Endodermal cell (in vitro differentiated cells): ENCODE results near the gene LILRB3. TPM values are rescaled to one million over a fixed set of nuclear protein-coding genes. Genes with fewer than 3 reads are reported as not detected.
"Not testable (repeated sequence)": the region's sequence is repeated elsewhere in the genome, so short reads cannot be mapped to it uniquely, and the experiment has no call there.

Experiments used
- DNase-seq: peaks from one replicate; pipeline ENCODE4 v3.0.0-alpha.2; 2017
- H3K27ac ChIP-seq: 2 replicates; pipeline ENCODE4 v1.5.1; 2013; ENCODE audit warnings: mild to moderate bottlenecking, low read depth, low read length, moderate library complexity
- H3K27me3 ChIP-seq: 2 replicates; pipeline ENCODE4 v1.6.1; 2013; ENCODE audit warnings: mild to moderate bottlenecking, low read length, moderate library complexity; ENCODE audit not compliant: insufficient read depth, control insufficient read depth, poor library complexity, severe bottlenecking
- H3K36me3 ChIP-seq: 2 replicates; pipeline ENCODE4 v1.7.0; 2013; ENCODE audit warnings: mild to moderate bottlenecking, low read length, moderate library complexity; ENCODE audit not compliant: control insufficient read depth, insufficient read depth
- H3K4me1 ChIP-seq: one replicate; pipeline ENCODE4 v1.7.0; 2013; ENCODE audit warnings: low read length; ENCODE audit not compliant: control insufficient read depth, insufficient read depth
- H3K4me3 ChIP-seq: 2 replicates; pipeline ENCODE4 v1.5.1; 2013; ENCODE audit warnings: mild to moderate bottlenecking, low read length, moderate library complexity
- H3K9ac ChIP-seq: 2 replicates; pipeline ENCODE4 v1.6.1; 2013; ENCODE audit warnings: mild to moderate bottlenecking, low read length, moderate library complexity; ENCODE audit not compliant: poor library complexity, severe bottlenecking; ENCODE audit errors: extremely low read depth
- H3K9me3 ChIP-seq: 2 replicates; pipeline ENCODE4 v1.6.1; 2013; ENCODE audit warnings: mild to moderate bottlenecking, low read length, moderate library complexity; ENCODE audit not compliant: control insufficient read depth
- H3K27ac Mint-ChIP-seq: 2 replicates; pipeline ENCODE4 v1.8.0; 2020; ENCODE audit warnings: mixed read lengths
- H3K27me3 Mint-ChIP-seq: 2 replicates; pipeline ENCODE4 v1.8.0; 2021; ENCODE audit warnings: mild to moderate bottlenecking, mixed read lengths; ENCODE audit not compliant: insufficient read depth
- H3K36me3 Mint-ChIP-seq: 2 replicates; pipeline ENCODE4 v1.8.0; 2020; ENCODE audit warnings: low read depth, mixed read lengths
- H3K4me1 Mint-ChIP-seq: 2 replicates; pipeline ENCODE4 v1.8.0; 2020; ENCODE audit warnings: mixed read lengths
- H3K4me3 Mint-ChIP-seq: 2 replicates; pipeline ENCODE4 v1.8.0; 2020; ENCODE audit warnings: mild to moderate bottlenecking, moderate library complexity, mixed read lengths
- H3K9me3 Mint-ChIP-seq: 2 replicates; pipeline ENCODE4 v1.8.0; 2020; ENCODE audit warnings: mild to moderate bottlenecking, mixed read lengths
- WGBS, 2 experiments: methylation state at CpG; one replicate each; pipeline versions ENCODE4 v1.1.5 to v1.1.7; 2013; ENCODE audit warnings: missing lambda C conversion rate in 2 of 2, mixed read lengths in 1 of 2; ENCODE audit not compliant: insufficient coverage in 1 of 2, insufficient read length in 1 of 2; 5-methylcytosine and 5-hydroxymethylcytosine counted together
- total RNA-seq, 2 donors: library from RNA; stranded (reverse); fragmentation: NEBNext Ultra II Directional in 1 of 2; extraction: Animal tissue kit (Norgen Biotek cat#: 25700) in 1 of 2; gene quantifications; 2 replicates in 1 of 2; 3 replicates in 1 of 2; pipeline ENCODE4 v1.2.1, GENCODE V29; 2021
- TF ChIP-seq, protein P1 (sequence below): fragments of 200-600 bp; sonication (generic); conservative IDR thresholded peaks from 2 replicates; pipeline ENCODE4 v1.5.0; 2021; ENCODE audit warnings: antibody characterized with exemption, mild to moderate bottlenecking

Gene LILRB3
- total RNA-seq, 2 donors from 2014 or later: not detected

DNA sequence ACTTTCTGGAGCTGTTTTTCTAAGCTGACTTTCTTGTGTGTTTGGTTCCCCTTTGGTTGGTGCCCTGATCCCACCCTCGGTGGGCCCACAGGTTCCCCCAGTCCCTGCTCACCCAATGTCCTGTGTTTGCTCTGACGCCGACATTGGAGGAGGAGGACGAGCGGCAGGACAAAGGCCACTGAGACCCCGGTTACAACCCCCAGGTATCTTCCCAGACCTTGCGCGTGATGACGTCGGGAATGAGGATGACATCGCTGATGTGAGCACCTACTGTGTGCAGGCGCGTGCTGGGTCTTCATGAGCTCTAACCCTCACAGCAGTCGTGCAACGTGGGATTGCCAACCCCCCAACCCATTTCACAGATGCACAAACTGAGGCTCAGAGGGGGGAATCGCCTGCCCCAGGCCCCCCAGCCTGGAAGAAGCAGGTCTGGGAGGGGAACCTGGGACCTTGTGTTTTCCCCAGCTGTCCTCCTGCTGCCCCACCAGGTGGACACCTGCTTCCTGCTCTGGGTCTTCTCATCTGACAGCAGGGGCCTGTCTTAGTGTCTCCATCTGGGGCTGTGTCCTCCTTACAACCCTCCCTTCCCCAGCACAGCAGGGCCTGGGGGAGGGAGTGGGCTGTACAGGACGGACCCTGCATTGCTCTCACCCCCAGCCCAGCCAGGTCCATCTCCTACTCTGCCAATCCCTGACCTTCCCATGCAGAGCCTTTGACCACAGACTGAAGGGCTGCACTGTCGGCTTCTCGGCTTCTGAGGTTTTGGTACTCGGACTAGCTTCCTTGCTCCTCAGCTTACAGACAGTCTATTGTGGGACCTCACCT, 24.5 kb upstream of the LILRB3 start:
- Mint-ChIP-seq H3K27me3 (peaks cover 14% of the 10 kb centered on the region), H3K4me3 (no peak overlapping the region), H3K36me3 (no peaks in the 10 kb centered on the region), H3K27ac (no peak overlapping the region), H3K9me3 (no peaks in the 10 kb centered on the region), H3K4me1 (no peaks in the 10 kb centered on the region)
- Histone ChIP-seq H3K27me3 (no peaks in the 10 kb centered on the region), H3K4me1 (no peaks in the 10 kb centered on the region), H3K4me3 (no peak overlapping the region), H3K9ac (no peak overlapping the region), H3K9me3 (no peaks in the 10 kb centered on the region), H3K36me3 (no peaks in the 10 kb centered on the region), H3K27ac (no peak overlapping the region)
- TF ChIP-seq, protein P1, sequence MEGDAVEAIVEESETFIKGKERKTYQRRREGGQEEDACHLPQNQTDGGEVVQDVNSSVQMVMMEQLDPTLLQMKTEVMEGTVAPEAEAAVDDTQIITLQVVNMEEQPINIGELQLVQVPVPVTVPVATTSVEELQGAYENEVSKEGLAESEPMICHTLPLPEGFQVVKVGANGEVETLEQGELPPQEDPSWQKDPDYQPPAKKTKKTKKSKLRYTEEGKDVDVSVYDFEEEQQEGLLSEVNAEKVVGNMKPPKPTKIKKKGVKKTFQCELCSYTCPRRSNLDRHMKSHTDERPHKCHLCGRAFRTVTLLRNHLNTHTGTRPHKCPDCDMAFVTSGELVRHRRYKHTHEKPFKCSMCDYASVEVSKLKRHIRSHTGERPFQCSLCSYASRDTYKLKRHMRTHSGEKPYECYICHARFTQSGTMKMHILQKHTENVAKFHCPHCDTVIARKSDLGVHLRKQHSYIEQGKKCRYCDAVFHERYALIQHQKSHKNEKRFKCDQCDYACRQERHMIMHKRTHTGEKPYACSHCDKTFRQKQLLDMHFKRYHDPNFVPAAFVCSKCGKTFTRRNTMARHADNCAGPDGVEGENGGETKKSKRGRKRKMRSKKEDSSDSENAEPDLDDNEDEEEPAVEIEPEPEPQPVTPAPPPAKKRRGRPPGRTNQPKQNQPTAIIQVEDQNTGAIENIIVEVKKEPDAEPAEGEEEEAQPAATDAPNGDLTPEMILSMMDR: no peak
- DNase-seq: peak; percentile 31
- WGBS, 2 experiments: 85 to 92% methylated on average over 16 to 20 of the region's 20 CpGs

DNA sequence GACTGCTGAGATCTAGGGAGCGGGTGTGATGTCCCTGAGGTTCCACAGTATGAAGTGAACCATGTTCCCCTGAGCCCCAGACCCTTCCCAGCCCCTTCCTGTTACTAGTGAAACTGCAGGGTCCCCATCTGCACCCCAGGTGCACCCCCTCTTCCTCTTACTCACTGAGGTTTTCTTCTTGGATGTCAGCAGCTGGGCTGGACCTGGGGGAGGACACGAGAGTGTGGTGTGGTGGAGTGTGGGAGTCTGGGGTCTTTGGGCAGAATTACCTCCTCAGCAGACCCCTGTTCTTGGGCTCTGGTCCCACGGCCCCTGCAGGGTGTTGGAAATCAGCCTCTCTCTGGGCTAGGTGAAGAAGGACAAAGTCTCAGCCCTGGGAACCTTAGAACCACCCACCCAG, 23.1 kb upstream of the LILRB3 start:
- Histone ChIP-seq H3K36me3 (no peaks in the 10 kb centered on the region), H3K27me3 (no peaks in the 10 kb centered on the region), H3K27ac (no peak overlapping the region), H3K9me3 (no peaks in the 10 kb centered on the region), H3K4me3 (no peak overlapping the region), H3K4me1 (no peaks in the 10 kb centered on the region), H3K9ac (no peak overlapping the region)
- Mint-ChIP-seq H3K36me3 (no peaks in the 10 kb centered on the region), H3K27ac (no peak overlapping the region), H3K4me1 (no peaks in the 10 kb centered on the region), H3K27me3 (peaks cover 16% of the 10 kb centered on the region), H3K9me3 (no peaks in the 10 kb centered on the region), H3K4me3 (no peak overlapping the region)
- TF ChIP-seq, protein P1: no peak
- WGBS, 2 experiments: 83 to 88% methylated on average over 1 to 3 of the region's 3 CpGs
- DNase-seq: peak; percentile 15

DNA sequence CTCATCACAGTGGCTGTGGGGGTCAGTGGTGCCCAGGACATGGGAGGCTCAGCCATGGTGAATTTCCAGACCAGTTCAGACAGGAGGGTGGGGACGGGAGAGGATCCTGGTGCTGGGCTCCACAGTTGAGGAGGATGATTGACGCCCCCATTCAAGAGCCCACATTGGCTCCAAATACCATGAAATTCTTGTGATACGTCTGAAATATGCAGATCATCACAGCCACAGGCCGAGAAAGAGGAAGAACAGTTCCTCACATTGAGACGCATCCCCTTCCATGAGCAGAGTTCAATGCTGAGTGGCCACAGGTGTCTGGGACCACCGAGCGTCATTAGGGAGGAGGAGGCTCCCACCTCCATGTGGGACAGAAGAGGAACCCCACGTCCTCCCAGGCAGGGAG, 21.0 kb upstream of the LILRB3 start:
- H3K27ac Mint-ChIP-seq, H3K4me1 Mint-ChIP-seq: not testable (repeated sequence)
- H3K27me3 Mint-ChIP-seq: peaks cover 14% of the 10 kb centered on the region

DNA sequence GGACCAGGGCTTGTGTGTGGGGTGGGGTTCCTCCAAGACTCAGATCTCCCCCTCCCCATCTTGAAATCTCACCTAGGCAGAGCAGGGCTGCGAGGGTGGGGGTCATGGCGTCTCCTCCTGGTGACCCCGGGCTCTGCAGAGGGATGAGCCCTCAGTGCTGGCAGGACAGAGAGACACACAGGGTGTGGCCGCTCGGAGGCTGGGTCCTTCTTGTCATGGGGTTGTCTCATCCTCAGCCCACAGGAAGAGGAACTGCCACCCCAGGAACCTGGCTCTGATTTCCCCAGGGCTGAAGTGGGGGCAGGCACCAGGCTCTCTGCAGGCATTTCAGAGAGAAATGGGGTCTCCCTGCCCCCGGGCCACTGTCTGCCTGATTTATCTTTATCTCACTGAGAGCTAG, 19.8 kb upstream of the LILRB3 start, which contains the start of gene LILRA6:
LILRA6 (minus strand) TSS at position 145 of the 400 bp plus-strand sequence.
- H3K36me3 Mint-ChIP-seq, H3K27ac Mint-ChIP-seq, H3K4me1 Mint-ChIP-seq, H3K9ac ChIP-seq, H3K27me3 ChIP-seq, H3K9me3 ChIP-seq, H3K36me3 ChIP-seq, H3K4me1 ChIP-seq, H3K4me3 Mint-ChIP-seq, DNase-seq, H3K9me3 Mint-ChIP-seq, H3K27ac ChIP-seq, H3K4me3 ChIP-seq: not testable (repeated sequence)
- 83% methylated on average over 4 of the region's 6 CpGs; no CpG with 5 or more reads in 1 of the 2 experiments for WGBS, 2 experiments
- H3K27me3 Mint-ChIP-seq: peaks cover 20% of the 10 kb centered on the region

More for the DNA sequence above, 21.0 kb upstream of the LILRB3 start:
- H3K36me3 ChIP-seq, DNase-seq, H3K36me3 Mint-ChIP-seq, H3K9me3 Mint-ChIP-seq, H3K9me3 ChIP-seq, H3K4me3 Mint-ChIP-seq, H3K4me1 ChIP-seq, H3K4me3 ChIP-seq, H3K9ac ChIP-seq, H3K27me3 ChIP-seq, H3K27ac ChIP-seq: not testable (repeated sequence)
- WGBS, 2 experiments: 100% methylated on average over 2 of the region's 8 CpGs; no CpG with 5 or more reads in 1 of the 2 experiments

DNA sequence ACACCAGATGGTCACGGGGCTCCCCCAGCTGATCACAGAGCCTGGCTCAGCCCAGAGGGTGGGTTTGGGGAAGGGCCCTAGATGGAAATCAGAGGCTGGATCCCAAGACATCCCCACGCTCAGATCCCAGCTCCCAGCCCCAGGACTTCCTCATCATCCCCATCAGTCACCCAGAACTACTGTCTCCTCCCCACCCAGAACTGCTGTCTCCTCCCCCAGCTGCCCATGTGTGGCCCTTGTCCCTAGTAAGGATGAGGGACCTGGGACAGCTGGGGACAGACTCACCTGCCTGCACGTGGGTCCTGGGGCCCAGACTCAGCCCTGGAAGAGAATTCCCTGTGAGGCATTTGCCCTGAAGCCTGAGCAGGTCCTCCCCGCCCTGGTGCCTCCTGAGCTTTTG, 19.4 kb upstream of the LILRB3 start:
- H3K27me3 Mint-ChIP-seq: peaks cover 20% of the 10 kb centered on the region
- H3K36me3 ChIP-seq, H3K27me3 ChIP-seq, H3K27ac Mint-ChIP-seq, H3K4me1 ChIP-seq, H3K27ac ChIP-seq, H3K9me3 ChIP-seq, H3K4me3 ChIP-seq, H3K9ac ChIP-seq, H3K9me3 Mint-ChIP-seq, DNase-seq, H3K36me3 Mint-ChIP-seq, H3K4me3 Mint-ChIP-seq, H3K4me1 Mint-ChIP-seq: not testable (repeated sequence)
- 65 to 100% methylated on average over 1 to 3 of the region's 4 CpGs for WGBS, 2 experiments
